HG02642 (cell line): ENCODE measurements around the gene CRBN.
A peak's percentile ranks its signal among the peaks of the same experiment; 100 is the strongest.

ENCODE experiments used
- ATAC-seq: cut with Tn5 transposase; IDR thresholded peaks from one replicate; pipeline ENCODE4 v1.9.1; 2021; ENCODE audit warnings: mild to moderate bottlenecking; ENCODE audit not compliant: unreplicated experiment, poor library complexity

CRBN gene

GRCh38 chr3:3179407-3180094, at the start of gene CRBN:
Gene CRBN (minus strand): TSS chr3:3179691. CDS start chr3:3179687, 4 bp downstream.
- peak; percentile 99 for ATAC-seq

GRCh38 chr3:3227640-3228039, 48.1 kb upstream of the CRBN start:
- ATAC-seq, result no peak

GRCh38 chr3:3221528-3221927, 42.0 kb upstream of the CRBN start:
- no peak for ATAC-seq

- ATAC-seq, result no peak
Measured at GRCh38 chr3:3216401-3216800, 36.9 kb upstream of the CRBN start.

- ATAC-seq, result no peak
Measured at GRCh38 chr3:3212781-3213440, 33.4 kb upstream of the CRBN start.

- no peak for ATAC-seq
Measured at GRCh38 chr3:3209714-3210113, 30.2 kb upstream of the CRBN start.

- no peak for ATAC-seq
Measured at GRCh38 chr3:3209057-3209456, 29.6 kb upstream of the CRBN start.

GRCh38 chr3:3201611-3202010, 22.1 kb upstream of the CRBN start:
- ATAC-seq, result peak; percentile 84

GRCh38 chr3:3200632-3201212, 21.2 kb upstream of the CRBN start:
- ATAC-seq, result peak; percentile 64

GRCh38 chr3:3199306-3199705, 19.8 kb upstream of the CRBN start:
- ATAC-seq, result no peak

- no peak for ATAC-seq
Measured at GRCh38 chr3:3196148-3196861, 16.8 kb upstream of the CRBN start.

GRCh38 chr3:3194861-3195260, 15.4 kb upstream of the CRBN start:
- no peak for ATAC-seq

GRCh38 chr3:3192286-3192675, 12.8 kb upstream of the CRBN start:
- ATAC-seq, result no peak

- ATAC-seq, result no peak
Measured at GRCh38 chr3:3191675-3192285, 12.3 kb upstream of the CRBN start.

GRCh38 chr3:3189961-3190360, 10.5 kb upstream of the CRBN start:
- no peak for ATAC-seq

- no peak for ATAC-seq
Measured at GRCh38 chr3:3189102-3189727, 9.7 kb upstream of the CRBN start.

GRCh38 chr3:3184876-3185275, 5.4 kb upstream of the CRBN start:
- no peak for ATAC-seq

- no peak for ATAC-seq
Measured at GRCh38 chr3:3180456-3180855, 965 bp upstream of the CRBN start.

GRCh38 chr3:3178498-3179328, 778 bp downstream of the CRBN start:
- peak; percentile 1 for ATAC-seq
